ENCODE measurements around the gene ITGA7.

The ITGA7 gene

GRCh38 chr12:55722948-55723347 lies 15.2 kb upstream of the ITGA7 start:
- TF ChIP-seq CTCF (IDR thresholded peaks at IDR 0.05): no peak
- H3K36me3 ChIP-seq (ENCODE audit: control insufficient read depth, insufficient read depth, low read length): no peaks in the 10 kb centered on the region
- H3K9me3 ChIP-seq (ENCODE audit: control insufficient read depth, low read length): no peaks in the 10 kb centered on the region
- H2AFZ ChIP-seq: no peak overlapping the region
- no peaks in the 10 kb centered on the region for H3K79me2 ChIP-seq
- H3K27me3 ChIP-seq (ENCODE audit: control insufficient read depth, insufficient read depth, low read length): no peaks in the 10 kb centered on the region
- peaks cover 5% of the 10 kb centered on the region for H3K4me1 ChIP-seq
- no peak overlapping the region for H3K4me3 ChIP-seq (ENCODE audit: low read depth, low read length)
- H3K27ac ChIP-seq: no peak overlapping the region
- H3K4me2 ChIP-seq (ENCODE audit: low read length): no peak overlapping the region
- no peak overlapping the region for H3K9ac ChIP-seq

GRCh38 chr12:55721601-55722213 lies 14.0 kb upstream of the ITGA7 start:
- peaks cover 7% of the 10 kb centered on the region for H3K4me1 ChIP-seq
- no peak overlapping the region for H3K9ac ChIP-seq
- H3K4me2 ChIP-seq (ENCODE audit: low read length): no peak overlapping the region
- no peak overlapping the region for H3K27ac ChIP-seq
- no peak for TF ChIP-seq CTCF (IDR thresholded peaks at IDR 0.05)
- H3K9me3 ChIP-seq (ENCODE audit: control insufficient read depth, low read length): no peaks in the 10 kb centered on the region
- no peak overlapping the region for H3K4me3 ChIP-seq (ENCODE audit: low read depth, low read length)
- H3K36me3 ChIP-seq (ENCODE audit: control insufficient read depth, insufficient read depth, low read length): no peaks in the 10 kb centered on the region
- H3K27me3 ChIP-seq (ENCODE audit: control insufficient read depth, insufficient read depth, low read length): no peaks in the 10 kb centered on the region
- H3K79me2 ChIP-seq: no peaks in the 10 kb centered on the region
- H2AFZ ChIP-seq: no peak overlapping the region

- Histone ChIP-seq H3K27ac (no peak overlapping the region), H3K4me3 (ENCODE audit: low read depth, low read length) (no peak overlapping the region), H2AFZ (no peak overlapping the region), H3K79me2 (no peaks in the 10 kb centered on the region), H3K36me3 (ENCODE audit: control insufficient read depth, insufficient read depth, low read length) (no peaks in the 10 kb centered on the region), H3K4me2 (ENCODE audit: low read length) (no peak overlapping the region), H3K9me3 (ENCODE audit: control insufficient read depth, low read length) (no peaks in the 10 kb centered on the region), H3K9ac (no peak overlapping the region), H3K27me3 (ENCODE audit: control insufficient read depth, insufficient read depth, low read length) (no peaks in the 10 kb centered on the region), H3K4me1 (peaks cover 7% of the 10 kb centered on the region)
- peak; percentile 7 for TF ChIP-seq CTCF (IDR thresholded peaks at IDR 0.05)
Measured at GRCh38 chr12:55720894-55721444, 13.3 kb upstream of the ITGA7 start.

GRCh38 chr12:55720071-55720564 lies 12.4 kb upstream of the ITGA7 start, which contains the start of gene RDH5:
Gene RDH5 (plus strand): TSS chr12:55720393. CDS start chr12:55721185, 792 bp downstream.
- Histone ChIP-seq H3K9ac (no peak within 1 kb of the TSS), H3K79me2 (no peaks in the 10 kb centered on the region), H3K9me3 (ENCODE audit: control insufficient read depth, low read length) (no peaks in the 10 kb centered on the region), H3K36me3 (ENCODE audit: control insufficient read depth, insufficient read depth, low read length) (no peaks in the 10 kb centered on the region), H3K4me1 (peaks cover 7% of the 10 kb centered on the region), H3K4me3 (ENCODE audit: low read depth, low read length) (no peak within 1 kb of the TSS), H3K27me3 (ENCODE audit: control insufficient read depth, insufficient read depth, low read length) (no peaks in the 10 kb centered on the region), H2AFZ (no peak within 1 kb of the TSS), H3K27ac (peak within 1 kb of the TSS; percentile 48), H3K4me2 (ENCODE audit: low read length) (no peak within 1 kb of the TSS)
- no peak for TF ChIP-seq CTCF (IDR thresholded peaks at IDR 0.05)

- no peak overlapping the region for H2AFZ ChIP-seq
- H3K79me2 ChIP-seq: no peaks in the 10 kb centered on the region
- no peaks in the 10 kb centered on the region for H3K27me3 ChIP-seq (ENCODE audit: control insufficient read depth, insufficient read depth, low read length)
- H3K4me2 ChIP-seq (ENCODE audit: low read length): no peak overlapping the region
- H3K4me1 ChIP-seq: peaks cover 7% of the 10 kb centered on the region
- no peak for TF ChIP-seq CTCF (IDR thresholded peaks at IDR 0.05)
- H3K27ac ChIP-seq: peak overlapping the region; percentile 48
- H3K9me3 ChIP-seq (ENCODE audit: control insufficient read depth, low read length): no peaks in the 10 kb centered on the region
- no peaks in the 10 kb centered on the region for H3K36me3 ChIP-seq (ENCODE audit: control insufficient read depth, insufficient read depth, low read length)
- no peak overlapping the region for H3K4me3 ChIP-seq (ENCODE audit: low read depth, low read length)
- no peak overlapping the region for H3K9ac ChIP-seq
Measured at GRCh38 chr12:55719371-55719770, 11.7 kb upstream of the ITGA7 start.
